Effector CD8-positive, alpha-beta T cell (primary cell): Measurements from ENCODE around the gene NFS1.

ENCODE experiments used
- DNase-seq: peaks from one replicate; lab custom pipeline; 2025; lab: John Stamatoyannopoulos, UW

The NFS1 gene

DNA sequence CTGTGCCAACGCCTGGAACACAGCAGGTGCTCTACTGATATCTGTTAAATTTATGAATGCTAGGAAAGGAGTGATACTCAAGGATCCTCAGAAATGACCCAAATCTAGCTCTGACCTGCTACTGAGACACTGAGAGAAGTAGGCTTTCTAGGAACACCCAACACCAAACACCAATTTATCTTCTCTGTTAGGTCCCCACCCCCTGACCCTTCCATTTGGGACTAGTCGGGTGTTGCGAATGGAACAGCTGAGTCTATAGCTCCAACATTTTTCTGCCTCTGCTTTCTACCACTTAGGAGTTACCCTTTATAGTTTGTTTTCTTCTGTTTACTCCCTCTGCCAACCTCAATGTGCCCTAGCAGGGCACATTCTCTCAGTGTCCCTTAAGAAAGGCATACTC is 58.4 kb downstream of the NFS1 start:
- DNase-seq = no peak

DNA sequence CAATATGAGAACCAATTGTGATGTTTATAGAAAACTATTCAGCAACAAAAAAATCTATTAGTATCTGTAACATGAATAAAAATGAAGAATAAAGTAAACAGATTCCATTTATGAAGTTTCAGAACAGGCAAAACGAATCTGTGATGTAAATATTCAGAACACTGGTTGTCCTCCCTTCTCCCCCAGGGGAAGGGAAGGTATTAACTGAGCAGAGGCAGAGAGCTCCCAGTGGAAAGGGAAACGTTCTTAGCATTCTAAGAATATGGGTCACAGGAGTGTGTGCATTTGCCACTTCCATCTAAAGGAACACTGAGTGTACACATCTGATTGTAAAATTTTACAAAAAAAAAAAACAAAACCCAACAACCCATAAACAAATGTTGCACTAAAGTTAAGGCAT is 60.4 kb downstream of the NFS1 start:
- no peak for DNase-seq

DNA sequence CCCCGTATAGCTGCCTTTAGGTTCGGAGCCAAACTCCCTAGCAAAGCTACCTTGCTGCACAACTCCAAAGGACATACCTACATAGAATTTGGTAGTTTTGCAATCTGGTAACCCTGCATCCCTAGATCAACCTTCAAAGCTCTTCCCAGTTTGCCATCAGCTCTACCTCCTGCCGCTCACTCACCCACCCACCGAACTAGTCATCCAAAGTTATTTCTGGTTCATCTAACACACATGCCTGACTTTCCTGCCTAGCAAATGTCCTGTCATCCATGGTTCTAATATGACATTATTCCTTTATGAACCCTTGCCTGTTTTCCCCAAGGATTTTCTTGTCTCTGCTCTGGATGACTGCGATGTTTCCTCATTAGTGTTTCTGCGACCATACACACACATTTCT is 61.9 kb downstream of the NFS1 start:
- no peak for DNase-seq

DNA sequence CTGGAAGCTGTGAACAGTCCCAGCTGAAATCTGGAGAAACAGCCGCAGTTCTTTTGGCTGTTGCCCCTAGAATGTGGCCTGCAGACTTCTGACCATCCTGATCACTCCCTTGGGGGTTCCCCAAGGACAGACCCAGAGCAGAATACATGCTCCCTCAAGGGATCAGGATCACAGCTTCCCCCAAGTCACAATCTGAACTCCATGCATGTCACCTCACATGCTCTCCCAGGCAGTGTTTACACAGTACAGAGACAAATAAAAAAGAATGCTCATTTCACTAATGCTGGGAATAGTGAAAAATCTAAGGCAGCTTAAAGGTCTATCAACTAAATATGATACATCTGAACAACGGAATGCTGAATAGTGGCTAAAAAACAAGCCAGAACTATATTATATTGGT is 63.1 kb downstream of the NFS1 start:
- DNase-seq = no peak

DNA sequence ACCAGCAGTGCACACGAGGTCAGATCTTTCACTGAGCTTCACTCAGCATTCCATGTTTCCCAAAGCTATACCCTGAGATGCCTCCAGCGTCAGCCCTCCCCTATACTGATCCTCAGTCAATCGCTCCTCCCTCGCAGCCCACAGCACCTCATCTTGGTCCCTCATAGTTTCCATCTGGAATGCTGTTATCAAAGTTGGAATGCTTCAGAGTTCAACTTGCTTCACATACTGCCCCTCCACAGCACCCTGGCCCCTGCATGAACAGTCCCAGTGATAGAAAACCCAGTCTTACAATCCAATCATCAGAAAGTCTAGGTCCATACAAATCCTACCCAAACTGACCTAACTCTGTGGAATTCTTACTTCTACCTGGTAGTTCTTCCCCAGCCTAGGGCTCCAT is 63.5 kb downstream of the NFS1 start:
- no peak for DNase-seq

DNA sequence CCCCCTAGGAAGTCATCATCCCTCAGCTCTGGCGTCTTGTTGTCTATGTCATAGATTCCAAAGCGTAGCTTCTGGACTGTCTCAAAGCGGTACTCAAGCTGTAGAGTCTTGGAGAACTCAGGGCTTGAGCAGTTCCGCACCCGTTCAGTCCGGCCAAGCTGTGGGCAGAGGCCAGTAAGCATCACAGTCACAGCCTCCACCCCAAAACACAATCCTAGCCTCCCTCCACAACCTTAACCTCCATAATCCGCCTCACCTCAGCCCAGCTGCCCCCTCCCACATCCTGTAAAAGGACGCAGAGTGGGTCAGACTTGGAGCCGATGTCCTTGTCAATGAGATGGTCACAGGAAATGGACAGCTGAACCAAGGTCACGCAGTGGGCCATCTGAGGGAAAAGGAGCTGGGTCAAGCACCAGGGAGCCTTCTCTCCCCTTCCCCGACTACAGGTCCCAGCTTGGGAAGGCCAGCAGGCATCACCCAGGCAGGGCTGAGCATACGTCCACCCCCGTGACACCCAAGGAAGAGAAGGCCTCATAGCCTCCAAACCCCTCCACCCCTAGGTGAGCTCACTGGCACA is 66.5 kb downstream of the NFS1 start:
- no peak for DNase-seq

DNA sequence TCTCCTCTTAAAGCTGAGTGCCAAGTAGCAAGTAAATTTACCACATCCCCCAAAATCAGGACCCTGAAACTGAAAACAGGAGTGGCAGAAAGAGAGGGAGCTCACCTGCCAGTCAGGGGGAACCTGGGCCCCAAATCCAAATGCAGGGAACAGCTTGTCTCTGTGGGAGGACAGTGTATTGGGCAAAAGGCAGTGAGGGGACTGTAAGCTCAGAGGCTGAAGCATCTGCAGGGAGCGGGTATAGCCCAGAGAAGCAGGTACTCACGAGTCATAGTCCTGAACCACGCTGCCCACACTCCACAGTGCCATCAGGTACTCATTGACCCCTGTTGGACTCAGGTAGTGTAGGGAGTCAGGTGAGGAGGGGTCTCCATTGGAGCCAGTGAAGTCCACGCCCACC is 68.5 kb downstream of the NFS1 start:
- DNase-seq = no peak

DNA sequence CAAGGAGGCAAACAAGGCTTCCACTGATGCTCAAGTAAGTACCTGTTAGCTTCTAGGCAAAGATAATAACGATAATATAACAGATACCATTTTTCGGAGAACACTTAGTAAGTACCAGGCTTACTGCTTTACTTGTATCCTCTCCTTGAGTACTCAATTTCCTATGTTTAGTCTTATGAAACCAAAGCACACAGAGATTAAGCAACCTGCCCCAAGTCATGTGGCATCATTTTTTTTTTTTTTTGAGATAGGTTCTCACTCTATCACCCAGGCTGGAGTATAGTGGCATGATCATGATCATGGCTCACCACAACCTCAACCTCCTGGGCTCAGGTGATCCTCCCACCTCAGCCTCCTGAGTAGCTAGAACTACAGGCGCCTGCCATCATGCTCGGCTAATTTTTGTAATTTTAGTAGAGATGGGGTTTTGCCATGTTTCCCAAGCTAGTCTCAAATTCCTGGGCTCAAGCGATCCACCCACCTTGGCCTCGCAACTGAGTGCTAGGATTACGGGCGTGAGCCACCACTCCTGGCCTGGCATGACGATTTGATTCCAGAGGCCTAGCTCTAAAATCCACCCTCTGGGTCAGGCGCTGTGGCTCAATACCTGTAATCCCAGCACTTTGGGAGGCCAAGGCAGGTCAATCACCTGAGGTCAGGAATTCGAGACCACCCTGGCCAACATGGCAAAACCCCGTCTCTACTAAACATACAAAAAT is 69.6 kb downstream of the NFS1 start:
- no peak for DNase-seq

DNA sequence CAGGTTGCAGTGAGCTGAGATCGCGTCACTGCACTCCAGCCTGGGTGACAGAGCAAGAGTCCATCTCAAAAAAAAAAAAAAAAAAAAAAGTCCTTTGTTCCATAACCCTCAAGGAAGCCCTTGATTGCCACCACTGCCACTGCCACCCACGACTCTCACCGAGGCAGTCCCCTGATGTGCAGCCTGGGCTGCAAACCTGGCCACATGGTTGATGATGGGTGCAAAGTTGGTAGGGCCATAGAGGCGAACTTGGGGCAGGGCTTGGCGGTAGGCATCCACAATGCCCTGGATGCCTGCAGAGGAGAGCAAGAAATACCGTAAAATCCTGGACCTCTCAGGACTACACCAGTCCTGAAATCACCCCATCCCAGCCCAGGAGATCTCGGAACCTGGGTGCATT is 72.0 kb downstream of the NFS1 start:
- DNase-seq = no peak

DNA sequence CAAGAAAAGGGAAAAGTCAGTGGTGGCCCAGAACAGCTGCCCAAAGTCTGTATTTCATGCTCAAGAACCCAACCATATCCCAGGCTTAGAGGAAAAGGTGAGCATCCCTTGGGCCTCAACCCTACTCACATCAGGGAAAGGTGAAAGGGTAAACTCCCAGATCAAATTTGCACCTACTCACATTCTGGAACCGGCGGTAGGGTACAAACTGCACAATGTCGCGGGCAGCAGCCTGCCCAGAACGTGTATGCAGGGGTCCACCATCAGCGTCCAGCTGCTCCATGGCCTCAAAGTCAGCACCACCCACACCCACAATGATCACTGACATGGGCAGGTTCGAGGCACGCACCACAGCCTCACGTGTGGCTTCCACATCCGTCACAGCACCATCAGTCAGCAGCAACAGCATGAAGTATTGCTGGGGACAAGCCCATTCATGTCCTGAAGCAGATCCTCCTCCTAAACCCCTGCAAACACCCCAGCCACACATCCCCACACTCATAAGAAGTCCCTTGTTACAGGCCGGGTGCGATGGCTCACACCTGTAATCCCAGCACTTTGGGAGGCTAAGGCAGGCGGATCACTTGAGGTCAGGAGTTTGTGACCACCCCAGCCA is 72.7 kb downstream of the NFS1 start:
- DNase-seq = no peak

DNA sequence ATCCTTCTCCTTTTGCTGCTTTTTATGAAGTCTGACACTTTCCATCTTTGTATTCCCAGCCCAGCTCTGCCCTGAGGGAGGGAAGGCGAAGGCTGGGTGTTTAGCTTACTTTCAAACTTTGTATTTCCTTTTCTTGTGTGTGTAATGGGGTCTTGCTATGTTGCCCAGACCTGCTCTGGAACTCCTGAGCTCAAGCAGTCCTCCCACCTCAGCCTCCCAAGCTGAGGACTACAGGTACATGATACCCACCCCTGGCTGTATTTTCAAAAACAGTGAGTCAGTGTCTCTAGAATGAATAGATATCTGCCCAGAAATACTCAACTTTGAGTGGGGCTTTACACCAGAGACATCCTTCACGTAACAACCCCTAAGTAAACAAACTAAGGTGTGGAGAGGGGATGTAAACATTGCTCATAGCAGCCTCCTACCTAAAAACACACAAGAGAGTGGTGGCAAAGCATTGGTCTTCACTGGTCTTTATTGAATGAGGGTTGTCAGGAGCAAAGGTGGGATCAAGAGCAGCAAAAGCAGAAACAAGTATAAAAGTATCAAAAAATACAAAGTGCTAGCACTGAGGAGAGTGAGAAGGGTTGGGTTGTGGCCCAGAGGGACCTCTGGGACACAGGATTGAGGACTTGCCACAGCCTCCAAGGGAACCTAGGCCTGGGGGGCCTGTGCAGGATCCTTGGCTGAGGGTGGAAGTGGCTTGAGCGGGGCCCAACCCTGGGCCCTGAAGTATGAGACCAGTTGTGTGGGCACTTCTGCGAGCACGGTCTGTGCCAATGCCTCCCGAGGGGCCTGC is 73.4 kb downstream of the NFS1 start:
- no peak for DNase-seq

DNA sequence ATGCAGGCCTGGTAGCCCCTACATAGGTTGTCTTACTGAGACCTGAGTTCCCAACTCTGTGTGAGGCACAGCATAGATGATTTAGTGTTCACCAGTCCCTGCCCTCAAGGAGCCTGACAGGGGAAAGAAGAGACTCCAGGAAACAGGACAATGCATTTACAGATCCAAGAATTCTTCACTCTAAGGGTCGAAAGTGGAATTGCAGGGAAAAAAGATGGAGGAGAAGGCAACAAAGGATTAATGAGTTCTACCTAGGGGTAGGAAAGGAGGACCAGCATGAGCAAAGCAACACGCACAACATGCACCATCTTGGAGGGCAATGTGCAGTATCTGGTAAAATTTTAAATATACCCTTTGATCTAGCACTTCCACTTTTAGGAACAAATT is 77.6 kb downstream of the NFS1 start:
- DNase-seq = no peak

DNA sequence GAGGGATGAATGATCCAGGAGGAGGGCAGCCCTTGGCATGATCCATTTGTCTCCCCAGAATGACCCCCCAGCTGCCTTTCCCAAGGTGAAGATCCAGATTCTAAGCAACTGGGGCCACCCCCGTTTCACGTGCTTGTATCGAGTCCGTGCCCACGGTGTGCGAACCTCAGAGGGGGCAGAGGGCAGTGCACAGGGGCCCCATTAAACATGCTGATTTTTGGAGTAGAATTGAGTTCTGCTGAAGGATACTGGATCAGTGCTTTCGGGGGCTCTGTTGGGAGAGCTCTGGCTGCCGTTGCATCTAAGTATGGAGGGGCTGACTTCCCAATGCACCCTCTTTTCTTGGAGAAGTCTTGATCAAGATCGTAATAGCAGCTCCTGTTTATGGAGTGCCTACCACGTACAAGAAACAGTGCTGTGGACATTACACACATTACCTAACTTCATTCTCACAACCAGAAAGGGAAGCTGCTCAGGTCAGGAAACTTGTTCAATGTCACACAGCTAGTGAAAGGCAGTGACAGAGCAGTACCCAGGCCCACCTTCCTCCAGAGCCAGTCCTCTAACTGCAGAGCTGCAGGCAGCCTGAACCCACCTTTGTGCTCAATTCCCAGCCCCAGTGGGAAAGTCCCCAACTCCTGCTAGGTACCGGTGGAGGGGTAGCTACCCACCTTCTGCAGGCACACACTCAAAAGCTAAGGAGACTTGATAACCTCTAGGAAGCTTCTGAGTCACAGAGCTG is 78.2 kb downstream of the NFS1 start:
- no peak for DNase-seq

DNA sequence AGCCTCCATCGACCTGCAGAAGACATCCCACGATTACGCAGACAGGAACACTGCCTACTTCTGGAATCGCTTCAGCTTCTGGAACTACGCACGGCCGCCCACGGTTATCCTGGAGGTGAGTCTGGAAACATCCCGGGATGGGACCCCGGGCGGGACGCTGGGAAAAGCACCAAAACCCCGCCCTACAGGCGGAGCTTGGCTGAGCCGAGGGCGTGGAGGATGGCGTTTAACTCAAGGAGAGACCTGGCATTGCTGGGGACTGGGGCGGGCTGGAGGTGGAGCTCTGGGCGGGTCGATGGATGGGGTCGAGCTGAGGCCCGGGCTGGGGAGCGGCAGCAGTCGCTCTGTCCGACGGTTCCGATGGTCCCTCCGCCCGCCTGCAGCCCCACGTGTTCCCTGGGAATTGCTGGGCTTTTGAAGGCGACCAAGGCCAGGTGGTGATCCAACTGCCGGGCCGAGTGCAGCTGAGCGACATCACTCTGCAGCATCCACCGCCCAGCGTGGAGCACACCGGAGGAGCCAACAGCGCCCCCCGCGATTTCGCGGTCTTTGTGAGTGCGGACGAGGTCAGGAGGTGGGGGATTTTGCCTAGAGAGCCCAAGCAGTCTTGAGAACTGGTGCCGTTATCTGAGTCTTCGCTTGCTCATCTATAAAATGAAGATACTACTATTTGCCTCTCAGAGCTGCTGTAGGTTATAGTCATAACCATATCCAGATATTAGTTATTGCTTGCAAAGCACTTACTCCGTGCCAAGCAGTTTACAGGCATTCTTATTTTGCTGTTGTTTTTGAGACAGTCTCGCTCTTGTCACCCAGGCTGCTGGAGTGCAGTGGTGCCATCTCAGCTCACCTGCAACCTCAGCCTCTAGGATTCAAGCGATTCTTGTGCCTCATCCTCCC is 79.7 kb downstream of the NFS1 start:
- DNase-seq = peak; percentile 54

DNA sequence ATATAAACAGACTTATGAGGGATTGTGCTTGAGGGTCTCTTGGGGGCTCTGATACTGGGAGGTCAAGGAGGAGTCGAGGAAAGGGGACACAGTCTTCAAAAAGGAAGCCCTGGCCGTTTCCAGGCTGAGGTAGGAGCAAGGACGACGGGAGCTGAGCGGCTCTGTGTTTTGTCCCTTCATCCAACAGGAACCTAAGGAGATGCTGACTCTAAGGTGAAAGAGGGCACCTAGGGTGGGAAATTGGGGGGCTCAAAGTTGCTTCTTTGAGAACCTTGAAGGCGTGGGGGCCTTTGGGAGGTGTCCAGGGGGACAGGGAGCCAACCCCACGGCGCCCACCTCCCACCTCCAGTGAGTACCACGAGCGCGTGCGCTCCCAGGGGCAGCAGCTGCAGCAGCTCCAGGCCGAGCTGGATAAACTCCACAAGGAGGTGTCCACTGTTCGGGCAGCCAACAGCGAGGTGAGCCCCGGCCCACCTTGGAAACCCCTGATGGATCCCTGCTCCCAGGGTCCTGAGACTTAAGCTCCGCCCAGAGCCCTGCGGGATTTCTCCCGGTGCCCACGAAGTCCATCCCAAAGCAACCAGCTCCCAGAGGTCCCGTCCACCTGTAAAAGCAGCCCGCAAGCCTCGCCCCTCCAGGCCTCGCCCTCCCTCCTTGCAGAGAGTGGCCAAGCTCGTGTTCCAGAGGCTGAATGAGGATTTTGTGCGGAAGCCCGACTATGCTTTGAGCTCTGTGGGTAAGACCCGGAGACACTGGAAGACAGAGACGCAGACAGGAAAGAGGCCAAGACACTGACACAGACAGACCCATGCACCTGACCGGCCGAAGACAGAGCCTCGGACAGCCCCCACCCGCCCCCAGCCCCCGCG is 80.7 kb downstream of the NFS1 start:
- no peak for DNase-seq
